Sigmoid colon (tissue), 4 donors: ENCODE results near the gene CHURC1.

Experiments
- CTCF ChIP-seq, 4 experiments: fragments of 450-650 bp in 3 of 4; fragments of 200-600 bp in 1 of 4; IDR thresholded peaks; one replicate each; pipeline ENCODE4 v1.5.1; 2016 to 2019; ENCODE audit warnings: antibody characterized with exemption in 4 of 4, mild to moderate bottlenecking in 3 of 4, moderate library complexity in 2 of 4
- EP300 ChIP-seq, 4 donors: sonication (generic); formaldehyde crosslinking; IDR thresholded peaks; one replicate each; pipeline ENCODE4 v1.6.1; 2017; ENCODE audit warnings: antibody characterized with exemption in 4 of 4

- TF ChIP-seq CTCF (IDR thresholded peaks at IDR 0.05) = no peak
- no peak for TF ChIP-seq EP300 (IDR thresholded peaks at IDR 0.05)
Observed at GRCh38 chr14:64968167-64968566, 53.9 kb downstream of the CHURC1 start.
